A673 (cell line): Measurements from ENCODE around the gene ZBTB16.

ENCODE experiments used
- CTCF ChIP-seq: fragments of 300-800, 200-600 bp; sonication (generic); conservative IDR thresholded peaks from 2 replicates; pipeline ENCODE4 v1.5.1; 2017; ENCODE audit warnings: low read depth, mild to moderate bottlenecking, antibody characterized with exemption, low read length, moderate library complexity, mixed read lengths
- EZH2 ChIP-seq: fragments of 200-600 bp; sonication (generic); IDR thresholded peaks from 2 replicates; pipeline ENCODE4 v1.6.1; 2017; ENCODE audit warnings: borderline replicate concordance, low read depth, mild to moderate bottlenecking, mixed read lengths, antibody characterized with exemption, low read length; ENCODE audit not compliant: poor library complexity, severe bottlenecking

GRCh38 chr11:114202011-114202609 lies 142.6 kb downstream of the ZBTB16 start:
- TF ChIP-seq CTCF (no peak), EZH2 (no peak)
